Spleen (tissue), 11 donors: ENCODE data around the gene RCCD1. TPM values are rescaled to one million over a fixed set of nuclear protein-coding genes. Genes with fewer than 3 reads are reported as not detected.

Experiments
- DNase-seq: peaks from one replicate; pipeline ENCODE4 v3.0.0-alpha.2; 2020
- H3K27ac ChIP-seq, 8 donors: fragments of 200-600 bp; sonication (generic) in 7 of 8; 1 replicate in 4 of 8; 2 replicates in 4 of 8; pipeline versions ENCODE4 v1.5.0 to v1.8.0; 2016 to 2021; ENCODE audit warnings: inconsistent platforms in 4 of 8, mild to moderate bottlenecking in 4 of 8, moderate library complexity in 1 of 8
- H3K27me3 ChIP-seq, 7 donors: fragments of 200-600 bp; sonication (generic) in 6 of 7; replicated peaks in 1 of 7; 1 replicate in 4 of 7; 2 replicates in 3 of 7; pipeline versions ENCODE4 v1.5.0 to v1.8.0; 2016 to 2021; ENCODE audit warnings: inconsistent platforms in 3 of 7, mild to moderate bottlenecking in 1 of 7
- H3K36me3 ChIP-seq, 6 donors: fragments of 200-600 bp; sonication (generic) in 5 of 6; 1 replicate in 4 of 6; 2 replicates in 2 of 6; pipeline versions ENCODE4 v1.5.0 to v1.8.0; 2016 to 2021; ENCODE audit warnings: inconsistent platforms in 2 of 6
- H3K4me1 ChIP-seq, 6 donors: fragments of 200-600 bp; sonication (generic) in 5 of 6; 1 replicate in 3 of 6; 2 replicates in 3 of 6; pipeline versions ENCODE4 v1.5.0 to v1.8.0; 2016 to 2021; ENCODE audit warnings: inconsistent platforms in 3 of 6
- H3K4me3 ChIP-seq, 8 donors: fragments of 200-600 bp; sonication (generic) in 7 of 8; 1 replicate in 4 of 8; 2 replicates in 4 of 8; pipeline versions ENCODE4 v1.5.0 to v1.8.0; 2016 to 2021; ENCODE audit warnings: inconsistent platforms in 4 of 8, mild to moderate bottlenecking in 4 of 8, moderate library complexity in 2 of 8
- H3K9me3 ChIP-seq, 8 donors: fragments of 200-600 bp; sonication (generic) in 7 of 8; 1 replicate in 4 of 8; 2 replicates in 4 of 8; pipeline versions ENCODE4 v1.5.0 to v1.8.0; 2016 to 2021; ENCODE audit warnings: inconsistent platforms in 4 of 8
- CTCF ChIP-seq, 11 experiments: fragments of 200-600 bp in 7 of 11; fragments of 450-650 bp in 4 of 11; sonication (generic) in 4 of 11; IDR thresholded peaks in 8 of 11; conservative IDR thresholded peaks in 3 of 11; 1 replicate in 7 of 11; 2 replicates in 4 of 11; pipeline versions ENCODE4 v1.4.0 to v1.8.0; 2016 to 2021; ENCODE audit warnings: antibody characterized with exemption in 11 of 11, inconsistent platforms in 4 of 11, mild to moderate bottlenecking in 1 of 11
- POLR2A ChIP-seq, 3 donors: fragments of 450-650 bp; IDR thresholded peaks; one replicate each; pipeline ENCODE4 v1.5.1; 2017; ENCODE audit warnings: antibody characterized with exemption in 3 of 3, mild to moderate bottlenecking in 1 of 3
- POLR2AphosphoS5 ChIP-seq, 3 donors: sonication (generic); formaldehyde crosslinking; IDR thresholded peaks; one replicate each; pipeline ENCODE4 v1.5.1; 2017; ENCODE audit warnings: antibody characterized with exemption in 3 of 3
- WGBS, 5 donors: extraction: QIAGEN DNeasy Blood & Tissue Kit in 3 of 5; methylation state at CpG; one replicate each; pipeline versions ENCODE4 v1.1.5 to v1.1.7; 2013 to 2018; 5-methylcytosine and 5-hydroxymethylcytosine counted together
- intact Hi-C: fragments of 100-400 bp; cut with DNase I; formaldehyde crosslinking; loops from one replicate; pipeline ENCODE4 v1.15.0; 2023; ENCODE audit warnings: low total_unique reads
- polyA plus RNA-seq, 3 donors: library from polyadenylated mRNA; stranded (reverse); fragments of 200-250 nt; gene quantifications; one replicate each; pipeline ENCODE4 v1.2.1, GENCODE V29; 2013
- total RNA-seq, 7 donors: library from RNA; depleted of rRNA in 3 of 7; stranded (reverse); fragments of >200 nt in 3 of 7; fragmentation: NEBNext Ultra II Directional in 4 of 7; extraction: Animal tissue kit (Norgen Biotek cat#: 25700) in 4 of 7; gene quantifications; one replicate each; pipeline versions ENCODE4 v1.1.0 to v1.2.1, GENCODE V29; 2016 to 2021
- donor health status: healthy with polysubstance abuse.
- donor health status: DM: no; HTN: no; CAD: no; lungs with moderate emphysema.
- donor health status: DM: no; HTN: no; CAD: no.
- donor health status: Bipolar disorder and iron deficiency.
- donor health status: healthy.
- donor health status: DM: no; HTN: no; CAD: no.
- donor health status: DM: yes; HTN: yes; CAD: no.

RCCD1 gene
- total and polyA plus RNA-seq, 10 donors, result 3.6 to 11.4 (median 8.5) TPM

DNA sequence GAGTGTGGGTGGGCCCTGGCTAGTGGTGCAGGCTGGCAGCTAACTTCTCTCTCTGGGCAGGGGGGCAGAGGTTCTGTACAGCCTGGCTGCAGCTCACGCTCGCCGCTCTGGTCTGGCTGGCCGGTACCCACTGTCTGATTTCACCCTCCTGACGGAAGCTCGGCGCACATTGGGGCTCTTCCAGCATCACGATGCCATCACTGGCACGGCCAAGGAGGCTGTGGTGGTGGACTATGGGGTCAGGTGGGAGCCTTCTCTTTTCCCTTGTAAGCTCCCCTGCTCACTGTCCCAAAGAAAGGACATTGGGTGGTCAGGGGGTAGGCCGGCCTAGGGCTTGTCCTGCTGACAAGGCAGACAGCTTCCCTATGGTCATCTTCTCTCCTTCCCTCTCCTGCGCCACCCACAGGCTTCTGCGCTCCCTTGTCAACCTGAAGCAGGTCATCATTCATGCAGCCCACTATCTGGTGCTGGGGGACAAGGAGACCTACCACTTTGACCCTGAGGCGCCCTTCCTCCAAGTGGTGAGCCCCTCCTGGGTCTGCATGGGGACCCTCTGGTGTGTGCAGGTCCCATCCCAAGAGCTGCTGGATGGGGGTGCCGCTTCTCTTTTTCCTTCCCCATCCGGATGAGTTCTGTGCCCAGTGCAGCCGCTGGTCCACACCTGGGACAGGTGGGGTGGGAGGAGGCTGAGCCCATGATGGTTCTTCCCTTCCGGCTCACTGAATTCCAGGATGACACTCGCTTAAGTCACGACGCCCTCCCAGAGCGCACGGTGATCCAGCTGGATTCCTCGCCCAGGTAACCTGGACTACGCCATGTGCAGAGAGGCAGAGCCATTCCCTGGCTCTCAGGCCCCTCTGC is 44.0 kb upstream of the RCCD1 start:
- TF ChIP-seq POLR2A (IDR thresholded peaks at IDR 0.05) (no peak), POLR2AphosphoS5 (IDR thresholded peaks at IDR 0.05) (peak in 1 of 3 donors; percentile 50)
- peaks cover 0 to 68% (median 17%) of the 10 kb centered on the region in 6 donors for H3K4me1 ChIP-seq
- H3K36me3 ChIP-seq, result peaks cover 17 to 100% (median 99%) of the 10 kb centered on the region in 6 donors
- H3K27ac ChIP-seq, result peak overlapping the region in 3 of 8 donors; percentile 24 to 30 (median 24)
- 96% methylated on average over 15 to 24 of the region's 24 CpGs for WGBS, 5 donors
- intact Hi-C loops, result no loop called here
- H3K27me3 ChIP-seq, result no peaks in the 10 kb centered on the region
- peak; percentile 62 for DNase-seq
- no peak overlapping the region for H3K4me3 ChIP-seq
- no peaks in the 10 kb centered on the region for H3K9me3 ChIP-seq

- 92 to 96% (median 95%) methylated on average over 5 to 19 of the region's 19 CpGs; no CpG with 5 or more reads in 1 of the 5 donors for WGBS, 5 donors
- peaks cover 0 to 71% (median 18%) of the 10 kb centered on the region in 6 donors for H3K4me1 ChIP-seq
- peaks cover 17 to 100% (median 98%) of the 10 kb centered on the region in 6 donors for H3K36me3 ChIP-seq
- peak overlapping the region in 3 of 8 donors; percentile 21 to 93 (median 24) for H3K27ac ChIP-seq
- no peaks in the 10 kb centered on the region for H3K27me3 ChIP-seq
- no peak for TF ChIP-seq POLR2A (IDR thresholded peaks at IDR 0.05)
- TF ChIP-seq CTCF (IDR thresholded peaks at IDR 0.05 in 8 of 11, conservative IDR thresholded peaks at IDR 0.05 in 3 of 11), result no peak
- no peak for TF ChIP-seq POLR2AphosphoS5 (IDR thresholded peaks at IDR 0.05)
- no peak overlapping the region for H3K4me3 ChIP-seq
- DNase-seq, result peak; percentile 68
- no peaks in the 10 kb centered on the region for H3K9me3 ChIP-seq
- intact Hi-C loops, result no loop called here
Measured at GRCh38 chr15:90911302-90911623, 43.4 kb upstream of the RCCD1 start.

DNA sequence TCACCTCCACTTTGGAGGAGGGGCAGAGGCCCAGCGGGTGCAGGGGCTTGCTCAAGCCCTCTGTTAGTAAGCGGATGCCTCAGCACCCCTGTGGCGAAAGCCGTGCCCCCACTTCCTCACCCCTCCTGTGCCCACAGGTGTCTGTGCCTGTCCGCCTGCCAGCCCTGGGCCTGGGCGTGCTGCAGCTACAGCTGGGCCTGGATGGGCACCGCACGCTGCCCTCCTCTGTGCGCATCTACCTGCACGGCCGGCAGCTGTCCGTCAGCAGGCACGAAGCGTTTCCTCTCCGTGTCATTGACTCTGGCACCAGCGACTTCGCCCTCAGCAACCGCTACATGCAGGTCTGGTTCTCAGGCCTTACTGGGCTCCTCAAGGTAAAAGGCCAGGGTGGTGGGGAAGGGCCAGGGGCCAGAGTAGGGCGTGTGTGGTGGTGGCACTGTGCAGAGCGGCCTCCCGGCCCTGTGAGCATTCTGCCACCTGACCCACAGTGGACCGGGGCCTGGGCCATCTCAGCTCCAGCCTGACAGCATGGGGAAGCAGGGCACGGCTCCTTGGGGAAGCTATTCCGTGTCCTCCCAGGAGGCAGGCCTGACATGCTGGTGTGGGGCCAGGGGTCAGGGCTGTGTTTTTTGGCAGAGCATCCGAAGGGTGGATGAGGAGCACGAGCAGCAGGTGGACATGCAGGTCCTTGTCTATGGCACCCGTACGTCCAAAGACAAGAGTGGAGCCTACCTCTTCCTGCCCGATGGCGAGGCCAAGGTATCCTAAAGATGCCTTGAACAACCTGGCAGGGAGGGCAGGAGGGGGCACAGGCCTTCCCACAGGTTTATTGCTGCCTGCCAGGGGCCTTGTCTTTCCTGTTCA is 42.5 kb upstream of the RCCD1 start:
- H3K27me3 ChIP-seq, result no peaks in the 10 kb centered on the region
- intact Hi-C loops, result no loop called here
- H3K36me3 ChIP-seq, result peaks cover 17 to 100% (median 98%) of the 10 kb centered on the region in 6 donors
- peaks cover 0 to 75% (median 18%) of the 10 kb centered on the region in 6 donors for H3K4me1 ChIP-seq
- no peak overlapping the region for H3K4me3 ChIP-seq
- 71 to 94% (median 87%) methylated on average over 11 to 30 of the region's 30 CpGs for WGBS, 5 donors
- peak; percentile 75 for DNase-seq
- H3K27ac ChIP-seq, result peak overlapping the region in 3 of 8 donors; percentile 90 to 93 (median 91)
- TF ChIP-seq POLR2AphosphoS5 (IDR thresholded peaks at IDR 0.05), result peak in 2 of 3 donors; percentile 10 to 41
- no peak for TF ChIP-seq POLR2A (IDR thresholded peaks at IDR 0.05)
- no peaks in the 10 kb centered on the region for H3K9me3 ChIP-seq

DNA sequence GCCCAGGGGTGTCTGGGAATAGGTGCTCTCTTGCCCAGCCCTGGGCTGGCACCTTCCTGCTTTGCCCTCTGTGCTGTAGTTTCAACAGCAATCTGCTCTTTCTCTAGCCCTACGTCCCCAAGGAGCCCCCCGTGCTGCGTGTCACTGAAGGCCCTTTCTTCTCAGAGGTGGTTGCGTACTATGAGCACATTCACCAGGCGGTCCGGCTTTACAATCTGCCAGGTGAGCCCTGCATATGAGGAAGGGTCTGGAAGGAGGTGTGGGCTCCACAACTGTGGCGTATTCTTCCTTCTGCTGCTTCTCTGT is 42.0 kb upstream of the RCCD1 start:
- Histone ChIP-seq H3K4me1 (peaks cover 0 to 81% (median 18%) of the 10 kb centered on the region in 6 donors), H3K4me3 (no peak overlapping the region), H3K9me3 (no peaks in the 10 kb centered on the region), H3K36me3 (peaks cover 17 to 100% (median 98%) of the 10 kb centered on the region in 6 donors), H3K27ac (peak overlapping the region in 3 of 8 donors; percentile 90 to 93 (median 91)), H3K27me3 (no peaks in the 10 kb centered on the region)
- DNase-seq, result peak; percentile 62
- TF ChIP-seq POLR2AphosphoS5 (IDR thresholded peaks at IDR 0.05) (no peak), CTCF (IDR thresholded peaks at IDR 0.05 in 8 of 11, conservative IDR thresholded peaks at IDR 0.05 in 3 of 11) (no peak), POLR2A (IDR thresholded peaks at IDR 0.05) (no peak)
- 93 to 99% (median 95%) methylated on average over 7 of the region's 7 CpGs for WGBS, 5 donors
- intact Hi-C loops, result no loop called here
